SK-N-MC (cell line): Measurements from ENCODE around the gene NPR2.

ENCODE experiments used
- EZH2 ChIP-seq: fragments of 200-600 bp; sonication (generic); IDR thresholded peaks from one replicate; pipeline ENCODE4 v1.6.1; 2017; ENCODE audit warnings: antibody characterized with exemption
- POLR2AphosphoS5 ChIP-seq: IDR thresholded peaks from 2 replicates; pipeline ENCODE4 v1.6.1; 2012; ENCODE audit warnings: mild to moderate bottlenecking, low read depth, low read length, borderline replicate concordance

DNA sequence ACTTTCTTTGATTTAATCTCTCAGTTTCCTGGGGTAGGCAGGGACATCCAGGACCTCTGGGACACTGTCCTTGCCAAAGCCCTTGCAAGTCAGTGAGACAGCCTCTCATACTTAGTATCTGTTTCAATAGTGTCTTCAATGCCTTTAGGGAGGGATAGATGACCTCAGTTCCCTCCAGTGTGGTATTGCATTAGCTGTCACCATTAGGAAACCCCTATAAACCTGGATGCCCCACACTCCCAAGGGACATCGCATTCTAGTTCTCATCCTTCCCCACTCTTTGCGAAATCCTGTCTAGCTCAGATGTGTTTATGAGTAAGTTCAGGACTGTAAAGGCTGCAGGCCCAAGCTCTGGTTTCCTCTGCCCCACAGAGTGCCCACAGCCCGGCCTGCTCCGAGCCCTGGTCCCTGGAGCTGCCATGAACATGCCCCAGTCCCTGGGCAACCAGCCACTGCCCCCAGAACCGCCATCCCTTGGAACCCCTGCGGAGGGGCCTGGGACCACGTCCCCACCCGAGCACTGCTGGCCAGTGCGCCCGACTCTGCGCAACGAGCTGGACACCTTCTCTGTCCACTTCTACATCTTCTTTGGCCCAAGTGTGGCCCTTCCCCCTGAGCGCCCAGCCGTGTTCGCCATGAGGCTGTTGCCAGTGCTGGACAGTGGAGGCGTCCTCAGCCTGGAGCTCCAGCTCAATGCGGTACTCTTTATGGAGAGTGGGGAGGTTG lies 50.8 kb downstream of the NPR2 start:
- TF ChIP-seq POLR2AphosphoS5 (no peak), EZH2 (no peak)
